Measurements from ENCODE around the gene LCE3A.

GRCh38 chr1:152663098-152663497, 40.2 kb upstream of the LCE3A start, which contains the start of gene LCE2D:
- TF ChIP-seq TAF1 (IDR thresholded peaks at IDR 0.05; ENCODE audit: borderline replicate concordance, insufficient read depth, low read length) (no peak), POLR2AphosphoS5 (IDR thresholded peaks at IDR 0.05; ENCODE audit: low read depth, low read length) (no peak), SIN3A (IDR thresholded peaks at IDR 0.05; ENCODE audit: borderline replicate concordance, insufficient read depth, low read length) (no peak)
- TF ChIP-seq, protein P1, sequence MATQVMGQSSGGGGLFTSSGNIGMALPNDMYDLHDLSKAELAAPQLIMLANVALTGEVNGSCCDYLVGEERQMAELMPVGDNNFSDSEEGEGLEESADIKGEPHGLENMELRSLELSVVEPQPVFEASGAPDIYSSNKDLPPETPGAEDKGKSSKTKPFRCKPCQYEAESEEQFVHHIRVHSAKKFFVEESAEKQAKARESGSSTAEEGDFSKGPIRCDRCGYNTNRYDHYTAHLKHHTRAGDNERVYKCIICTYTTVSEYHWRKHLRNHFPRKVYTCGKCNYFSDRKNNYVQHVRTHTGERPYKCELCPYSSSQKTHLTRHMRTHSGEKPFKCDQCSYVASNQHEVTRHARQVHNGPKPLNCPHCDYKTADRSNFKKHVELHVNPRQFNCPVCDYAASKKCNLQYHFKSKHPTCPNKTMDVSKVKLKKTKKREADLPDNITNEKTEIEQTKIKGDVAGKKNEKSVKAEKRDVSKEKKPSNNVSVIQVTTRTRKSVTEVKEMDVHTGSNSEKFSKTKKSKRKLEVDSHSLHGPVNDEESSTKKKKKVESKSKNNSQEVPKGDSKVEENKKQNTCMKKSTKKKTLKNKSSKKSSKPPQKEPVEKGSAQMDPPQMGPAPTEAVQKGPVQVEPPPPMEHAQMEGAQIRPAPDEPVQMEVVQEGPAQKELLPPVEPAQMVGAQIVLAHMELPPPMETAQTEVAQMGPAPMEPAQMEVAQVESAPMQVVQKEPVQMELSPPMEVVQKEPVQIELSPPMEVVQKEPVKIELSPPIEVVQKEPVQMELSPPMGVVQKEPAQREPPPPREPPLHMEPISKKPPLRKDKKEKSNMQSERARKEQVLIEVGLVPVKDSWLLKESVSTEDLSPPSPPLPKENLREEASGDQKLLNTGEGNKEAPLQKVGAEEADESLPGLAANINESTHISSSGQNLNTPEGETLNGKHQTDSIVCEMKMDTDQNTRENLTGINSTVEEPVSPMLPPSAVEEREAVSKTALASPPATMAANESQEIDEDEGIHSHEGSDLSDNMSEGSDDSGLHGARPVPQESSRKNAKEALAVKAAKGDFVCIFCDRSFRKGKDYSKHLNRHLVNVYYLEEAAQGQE (IDR thresholded peaks at IDR 0.05; ENCODE audit: insufficient read depth in 1 of 2, low read depth in 2 of 2, low read length in 2 of 2), result no peak

All from PFSK-1 (cell line).